SU-DHL-6 (cell line): Measurements from ENCODE around the gene SLC34A3.

ENCODE experiments used
- CTCF ChIP-seq: fragments of 200-600 bp; sonication (generic); IDR thresholded peaks from one replicate; pipeline ENCODE4 v1.5.1; 2017; ENCODE audit warnings: antibody characterized with exemption, mild to moderate bottlenecking, low read length, moderate library complexity; ENCODE audit not compliant: insufficient read depth, poor library complexity, severe bottlenecking
- EZH2phosphoT487 ChIP-seq: fragments of 200-600 bp; sonication (generic), shearing (Covaris generic); conservative IDR thresholded peaks from 2 replicates; pipeline ENCODE4 v1.6.1; 2018; ENCODE audit warnings: mild to moderate bottlenecking, antibody characterized with exemption, low read length, moderate library complexity, mixed read lengths

DNA sequence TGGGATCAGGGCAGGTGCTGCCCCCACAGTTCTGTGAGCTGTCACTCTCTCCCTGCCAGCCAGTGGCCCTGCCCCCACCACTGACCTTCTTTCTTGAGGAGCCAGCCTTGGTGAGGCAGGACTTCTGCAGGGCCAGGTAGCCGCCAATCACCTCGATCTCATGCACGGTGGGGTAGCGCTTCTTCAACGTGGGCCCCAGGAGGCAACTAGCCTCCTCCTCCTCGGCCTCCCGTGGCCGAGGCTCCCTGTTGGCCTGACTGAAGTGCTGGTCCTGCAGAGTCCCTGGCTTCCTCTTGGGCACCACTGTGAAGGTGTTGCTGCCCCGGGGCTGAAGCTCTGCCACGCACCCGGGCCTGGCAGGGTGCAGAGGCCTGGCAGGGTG, 31.8 kb upstream of the SLC34A3 start:
- TF ChIP-seq CTCF = no peak
- TF ChIP-seq EZH2phosphoT487 = no peak
